ENCODE data around the gene RHO. TPM values are rescaled to one million over a fixed set of nuclear protein-coding genes. Genes with fewer than 3 reads are reported as not detected.

RHO gene
- total RNA-seq, 1 experiment from 2014 or later: not detected

- Histone ChIP-seq H3K9me3 (no peaks in the 10 kb centered on the region), H3K4me1 (peaks cover 24% of the 10 kb centered on the region), H3K27me3 (replicated peaks; ENCODE audit: control insufficient read depth, insufficient read depth, low read length) (no peaks in the 10 kb centered on the region), H3K4me3 (ENCODE audit: low read depth, low read length) (no peak overlapping the region), H3K36me3 (ENCODE audit: control insufficient read depth, insufficient read depth, low read length) (no peaks in the 10 kb centered on the region)
- no TSS peak for BruUV-seq (replicated peaks)
- Mint-ChIP-seq H3K27ac (ENCODE audit: unreplicated experiment) (no peak overlapping the region), H3K4me1 (ENCODE audit: low read depth, unreplicated experiment) (peaks cover 11% of the 10 kb centered on the region), H3K27me3 (ENCODE audit: insufficient read depth, unreplicated experiment) (no peaks in the 10 kb centered on the region), H3K36me3 (ENCODE audit: insufficient read depth, unreplicated experiment) (no peaks in the 10 kb centered on the region), H3K4me3 (ENCODE audit: unreplicated experiment) (no peak overlapping the region), H3K9me3 (ENCODE audit: unreplicated experiment) (no peaks in the 10 kb centered on the region)
- DNase-seq: no peak
- no peak for TF ChIP-seq CTCF (IDR thresholded peaks at IDR 0.05; ENCODE audit: insufficient read depth in 1 of 2, low read depth in 1 of 2, low read length in 1 of 2, severe bottlenecking in 1 of 2, unreplicated experiment in 1 of 2)
- intact Hi-C loops (cut with micrococcal nuclease; ENCODE audit: unreplicated experiment): no loop called here
- ChIA-PET CTCF (no interaction called here), POLR2A (no interaction called here)
These were observed 3.3 kb downstream of the RHO start for GRCh38 chr3:129531699-129532098.

DNA sequence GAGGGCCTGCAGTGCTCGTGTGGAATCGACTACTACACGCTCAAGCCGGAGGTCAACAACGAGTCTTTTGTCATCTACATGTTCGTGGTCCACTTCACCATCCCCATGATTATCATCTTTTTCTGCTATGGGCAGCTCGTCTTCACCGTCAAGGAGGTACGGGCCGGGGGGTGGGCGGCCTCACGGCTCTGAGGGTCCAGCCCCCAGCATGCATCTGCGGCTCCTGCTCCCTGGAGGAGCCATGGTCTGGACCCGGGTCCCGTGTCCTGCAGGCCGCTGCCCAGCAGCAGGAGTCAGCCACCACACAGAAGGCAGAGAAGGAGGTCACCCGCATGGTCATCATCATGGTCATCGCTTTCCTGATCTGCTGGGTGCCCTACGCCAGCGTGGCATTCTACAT is 3.8 kb downstream of the RHO start:
- H3K27ac Mint-ChIP-seq (ENCODE audit: unreplicated experiment): no peak overlapping the region
- POLR2A ChIA-PET: no interaction called here
- Histone ChIP-seq H3K9me3 (no peaks in the 10 kb centered on the region), H3K36me3 (ENCODE audit: control insufficient read depth, insufficient read depth, low read length) (no peaks in the 10 kb centered on the region), H3K27me3 (replicated peaks; ENCODE audit: control insufficient read depth, insufficient read depth, low read length) (no peaks in the 10 kb centered on the region), H3K4me3 (ENCODE audit: low read depth, low read length) (no peak overlapping the region), H3K4me1 (peaks cover 24% of the 10 kb centered on the region)
- intact Hi-C loops (cut with micrococcal nuclease; ENCODE audit: unreplicated experiment): no loop called here
- no peaks in the 10 kb centered on the region for H3K9me3 Mint-ChIP-seq (ENCODE audit: unreplicated experiment)
- no peak overlapping the region for H3K4me3 Mint-ChIP-seq (ENCODE audit: unreplicated experiment)
- CTCF ChIA-PET: no interaction called here
- no peaks in the 10 kb centered on the region for H3K27me3 Mint-ChIP-seq (ENCODE audit: insufficient read depth, unreplicated experiment)
- BruUV-seq (replicated peaks): no TSS peak
- no peak for TF ChIP-seq CTCF (IDR thresholded peaks at IDR 0.05; ENCODE audit: insufficient read depth in 1 of 2, low read depth in 1 of 2, low read length in 1 of 2, severe bottlenecking in 1 of 2, unreplicated experiment in 1 of 2)
- no peaks in the 10 kb centered on the region for H3K36me3 Mint-ChIP-seq (ENCODE audit: insufficient read depth, unreplicated experiment)
- DNase-seq: no peak
- peaks cover 11% of the 10 kb centered on the region for H3K4me1 Mint-ChIP-seq (ENCODE audit: low read depth, unreplicated experiment)

DNA sequence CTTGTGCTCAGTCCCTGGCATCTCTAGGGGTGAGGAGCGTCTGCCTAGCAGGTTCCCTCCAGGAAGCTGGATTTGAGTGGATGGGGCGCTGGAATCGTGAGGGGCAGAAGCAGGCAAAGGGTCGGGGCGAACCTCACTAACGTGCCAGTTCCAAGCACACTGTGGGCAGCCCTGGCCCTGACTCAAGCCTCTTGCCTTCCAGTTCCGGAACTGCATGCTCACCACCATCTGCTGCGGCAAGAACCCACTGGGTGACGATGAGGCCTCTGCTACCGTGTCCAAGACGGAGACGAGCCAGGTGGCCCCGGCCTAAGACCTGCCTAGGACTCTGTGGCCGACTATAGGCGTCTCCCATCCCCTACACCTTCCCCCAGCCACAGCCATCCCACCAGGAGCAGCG is 5.0 kb downstream of the RHO start:
- BruUV-seq (replicated peaks): no TSS peak
- no peaks in the 10 kb centered on the region for H3K9me3 ChIP-seq
- ChIA-PET POLR2A (no interaction called here), CTCF (no interaction called here)
- no peak overlapping the region for H3K4me3 ChIP-seq (ENCODE audit: low read depth, low read length)
- peaks cover 24% of the 10 kb centered on the region for H3K4me1 ChIP-seq
- no peak overlapping the region for H3K4me3 Mint-ChIP-seq (ENCODE audit: unreplicated experiment)
- DNase-seq: no peak
- intact Hi-C loops (cut with micrococcal nuclease; ENCODE audit: unreplicated experiment): no loop called here
- H3K9me3 Mint-ChIP-seq (ENCODE audit: unreplicated experiment): no peaks in the 10 kb centered on the region
- H3K27ac Mint-ChIP-seq (ENCODE audit: unreplicated experiment): no peak overlapping the region
- H3K4me1 Mint-ChIP-seq (ENCODE audit: low read depth, unreplicated experiment): peaks cover 11% of the 10 kb centered on the region
- no peaks in the 10 kb centered on the region for H3K36me3 Mint-ChIP-seq (ENCODE audit: insufficient read depth, unreplicated experiment)
- TF ChIP-seq CTCF (IDR thresholded peaks at IDR 0.05; ENCODE audit: insufficient read depth in 1 of 2, low read depth in 1 of 2, low read length in 1 of 2, severe bottlenecking in 1 of 2, unreplicated experiment in 1 of 2): no peak
- no peaks in the 10 kb centered on the region for H3K36me3 ChIP-seq (ENCODE audit: control insufficient read depth, insufficient read depth, low read length)
- H3K27me3 Mint-ChIP-seq (ENCODE audit: insufficient read depth, unreplicated experiment): no peaks in the 10 kb centered on the region
- no peaks in the 10 kb centered on the region for H3K27me3 ChIP-seq (replicated peaks; ENCODE audit: control insufficient read depth, insufficient read depth, low read length)

All from Caco-2 (cell line).